Gastrocnemius medialis (tissue), 4 donors: ENCODE data around the gene GCG.

Experiments
- CTCF ChIP-seq, 5 experiments: fragments of 450-650 bp in 3 of 5; fragments of 200-600 bp in 2 of 5; sonication (generic) in 2 of 5; IDR thresholded peaks in 4 of 5; conservative IDR thresholded peaks in 1 of 5; 1 replicate in 4 of 5; 2 replicates in 1 of 5; pipeline ENCODE4 v1.5.1; 2016 to 2019; ENCODE audit warnings: antibody characterized with exemption in 5 of 5, mild to moderate bottlenecking in 3 of 5, moderate library complexity in 3 of 5
- POLR2A ChIP-seq, 2 donors: fragments of 450-650 bp; IDR thresholded peaks; one replicate each; pipeline ENCODE4 v1.6.1; 2017; ENCODE audit warnings: antibody characterized with exemption in 2 of 2, mild to moderate bottlenecking in 2 of 2, moderate library complexity in 2 of 2

- TF ChIP-seq CTCF (IDR thresholded peaks at IDR 0.05 in 4 of 5, conservative IDR thresholded peaks at IDR 0.05 in 1 of 5) (no peak), POLR2A (IDR thresholded peaks at IDR 0.05) (no peak)
Measured at GRCh38 chr2:162118166-162119031, 33.6 kb downstream of the GCG start.
